Stomach (tissue), 4 donors: ENCODE results near the gene MRPL18.

Source experiments
- CTCF ChIP-seq, 7 experiments: fragments of 450-650 bp in 4 of 7; fragments of 200-600 bp in 3 of 7; sonication (generic) in 3 of 7; IDR thresholded peaks; one replicate each; pipeline ENCODE4 v1.5.1; 2016 to 2019; ENCODE audit warnings: antibody characterized with exemption in 7 of 7, control low read depth in 2 of 7, mild to moderate bottlenecking in 1 of 7
- EP300 ChIP-seq: sonication (generic); formaldehyde crosslinking; IDR thresholded peaks from one replicate; pipeline ENCODE4 v1.6.1; 2017; ENCODE audit warnings: antibody characterized with exemption
- POLR2A ChIP-seq, 4 donors: fragments of 450-650 bp; IDR thresholded peaks; one replicate each; pipeline ENCODE4 v1.6.1; 2016; ENCODE audit warnings: antibody characterized with exemption in 4 of 4, control low read depth in 2 of 4, mild to moderate bottlenecking in 1 of 4, moderate library complexity in 1 of 4
- POLR2AphosphoS5 ChIP-seq, 3 donors: sonication (generic); formaldehyde crosslinking; IDR thresholded peaks; one replicate each; pipeline ENCODE4 v1.6.1; 2016; ENCODE audit warnings: antibody characterized with exemption in 3 of 3

- TF ChIP-seq CTCF (IDR thresholded peaks at IDR 0.05) = no peak
- no peak for TF ChIP-seq POLR2AphosphoS5 (IDR thresholded peaks at IDR 0.05)
- TF ChIP-seq POLR2A (IDR thresholded peaks at IDR 0.05) = no peak
- no peak for TF ChIP-seq EP300
These were observed 48.1 kb upstream of the MRPL18 start for GRCh38 chr6:159742165-159742564.
